Upper lobe of left lung (tissue), 4 donors: ENCODE data around the gene HGF.

ENCODE experiments used
- CTCF ChIP-seq, 6 experiments: fragments of 450-650 bp in 4 of 6; fragments of 200-600 bp in 2 of 6; sonication (generic) in 2 of 6; IDR thresholded peaks; one replicate each; pipeline ENCODE4 v1.5.1; 2016 to 2019; ENCODE audit warnings: antibody characterized with exemption in 6 of 6
- POLR2A ChIP-seq, 4 donors: fragments of 450-650 bp; IDR thresholded peaks; one replicate each; pipeline ENCODE4 v1.5.1; 2016 to 2017; ENCODE audit warnings: antibody characterized with exemption in 4 of 4, mild to moderate bottlenecking in 2 of 4

- TF ChIP-seq POLR2A (IDR thresholded peaks at IDR 0.05): no peak
- no peak for TF ChIP-seq CTCF (IDR thresholded peaks at IDR 0.05)
Measured at GRCh38 chr7:81672872-81673271, 97.0 kb downstream of the HGF start.
